KG1 (cell line): ENCODE results near the gene CCDC146.
"Not testable (repeated sequence)": the region's sequence is repeated elsewhere in the genome, so short reads cannot be mapped to it uniquely, and the experiment has no call there.

Experiments used
- DNase-seq: peaks from one replicate; lab custom pipeline; 2025; lab: John Stamatoyannopoulos, UW

CCDC146 gene

GRCh38 chr7:77121860-77122681 is at the start of gene CCDC146:
Gene CCDC146 (plus strand): TSS chr7:77122615. CDS start chr7:77167669, 45,054 bp downstream.
- peak; percentile 89 for DNase-seq

GRCh38 chr7:77074786-77075396 is 47.5 kb upstream of the CCDC146 start:
- not testable (repeated sequence) for DNase-seq

GRCh38 chr7:77077060-77077459 is 45.4 kb upstream of the CCDC146 start:
- not testable (repeated sequence) for DNase-seq

- DNase-seq = not testable (repeated sequence)
Observed at GRCh38 chr7:77079112-77079511, 43.3 kb upstream of the CCDC146 start.

- not testable (repeated sequence) for DNase-seq
Observed at GRCh38 chr7:77079624-77080023, 42.8 kb upstream of the CCDC146 start.

GRCh38 chr7:77080236-77080635 is 42.2 kb upstream of the CCDC146 start:
- not testable (repeated sequence) for DNase-seq

GRCh38 chr7:77082192-77082591 is 40.2 kb upstream of the CCDC146 start:
- DNase-seq = not testable (repeated sequence)

GRCh38 chr7:77092301-77092700 is 30.1 kb upstream of the CCDC146 start:
- DNase-seq = not testable (repeated sequence)

- not testable (repeated sequence) for DNase-seq
Observed at GRCh38 chr7:77100501-77100900, 21.9 kb upstream of the CCDC146 start.

- not testable (repeated sequence) for DNase-seq
Observed at GRCh38 chr7:77101187-77101586, 21.2 kb upstream of the CCDC146 start.

GRCh38 chr7:77102671-77103070 is 19.7 kb upstream of the CCDC146 start:
- not testable (repeated sequence) for DNase-seq

GRCh38 chr7:77105904-77106303 is 16.5 kb upstream of the CCDC146 start:
- DNase-seq = not testable (repeated sequence)

GRCh38 chr7:77107659-77108058 is 14.8 kb upstream of the CCDC146 start:
- not testable (repeated sequence) for DNase-seq

- DNase-seq = not testable (repeated sequence)
Observed at GRCh38 chr7:77108362-77108761, 14.1 kb upstream of the CCDC146 start.

GRCh38 chr7:77112719-77113306 is 9.6 kb upstream of the CCDC146 start:
- DNase-seq = not testable (repeated sequence)

GRCh38 chr7:77125486-77125885 is 3.1 kb downstream of the CCDC146 start:
- not testable (repeated sequence) for DNase-seq

GRCh38 chr7:77127009-77127408 is 4.6 kb downstream of the CCDC146 start:
- not testable (repeated sequence) for DNase-seq

- not testable (repeated sequence) for DNase-seq
Observed at GRCh38 chr7:77128582-77129410, 6.4 kb downstream of the CCDC146 start.

GRCh38 chr7:77131781-77132180 is 9.4 kb downstream of the CCDC146 start:
- DNase-seq = not testable (repeated sequence)

- not testable (repeated sequence) for DNase-seq
Observed at GRCh38 chr7:77138668-77139067, 16.3 kb downstream of the CCDC146 start.

GRCh38 chr7:77140291-77140690 is 17.9 kb downstream of the CCDC146 start:
- DNase-seq = not testable (repeated sequence)

GRCh38 chr7:77152232-77152631 is 29.8 kb downstream of the CCDC146 start:
- not testable (repeated sequence) for DNase-seq
